H1 (cell line): ENCODE data around the gene TEF. TPM values are rescaled to one million over a fixed set of nuclear protein-coding genes. Genes with fewer than 3 reads are reported as not detected.
"Not testable (repeated sequence)": the region's sequence is repeated elsewhere in the genome, so short reads cannot be mapped to it uniquely, and the experiment has no call there.

ENCODE experiments used
- CTCF ChIA-PET: fragments of 300-600 bp; sonication (Branson Sonifier 250); formaldehyde crosslinking; loops from one replicate; lab custom pipeline; 2021; ENCODE audit not compliant: partially characterized antibody; lab: Charles Lee
- POLR2A ChIA-PET: fragments of 300-600 bp; sonication (Branson Sonifier 250); formaldehyde crosslinking; loops from one replicate; lab custom pipeline; 2021; ENCODE audit warnings: inconsistent platforms; ENCODE audit not compliant: partially characterized antibody; lab: Charles Lee
- DNase-seq, 2 experiments: peaks; one replicate each; pipeline versions ENCODE4 v3.0.0 to v3.0.0-alpha.2; 2010 to 2022; ENCODE audit warnings: low spot score in 2 of 2, low read depth in 1 of 2, mixed read lengths in 1 of 2
- FAIRE-seq: peaks from 2 replicates; lab custom pipeline; 2011; peaks lifted over from hg19 to GRCh38; lab: Jason Lieb, UNC
- H2AFZ ChIP-seq: 2 replicates; pipeline ENCODE4 v1.8.1; 2012; ENCODE audit warnings: low read length, inconsistent platforms
- H2AK5ac ChIP-seq: 2 replicates; pipeline ENCODE4 v1.6.1; 2013; ENCODE audit warnings: low read depth, low read length
- H2BK120ac ChIP-seq: replicated peaks from 2 replicates; pipeline ENCODE3; 2013; ENCODE audit warnings: low read depth, low read length, inconsistent platforms
- H2BK12ac ChIP-seq: 2 replicates; pipeline ENCODE4 v1.6.1; 2013; ENCODE audit warnings: low read depth, low read length
- H2BK15ac ChIP-seq: 2 replicates; pipeline ENCODE4 v1.6.1; 2013; ENCODE audit warnings: low read length
- H2BK20ac ChIP-seq: 2 replicates; pipeline ENCODE4 v1.6.1; 2013; ENCODE audit warnings: low read length
- H2BK5ac ChIP-seq: 2 replicates; pipeline ENCODE4 v1.6.1; 2013; ENCODE audit warnings: low read depth, low read length
- H3K14ac ChIP-seq: 2 replicates; pipeline ENCODE4 v1.6.1; 2013; ENCODE audit warnings: inconsistent platforms; ENCODE audit not compliant: insufficient read length
- H3K18ac ChIP-seq: 2 replicates; pipeline ENCODE4 v1.6.1; 2013; ENCODE audit warnings: low read length; ENCODE audit errors: extremely low read depth
- H3K23ac ChIP-seq: 2 replicates; pipeline ENCODE4 v1.6.1; 2013; ENCODE audit warnings: inconsistent platforms; ENCODE audit not compliant: insufficient read length
- H3K23me2 ChIP-seq: 2 replicates; pipeline ENCODE4 v1.6.1; 2013; ENCODE audit warnings: low read depth, low read length
- H3K27ac ChIP-seq: 2 replicates; pipeline ENCODE4 v1.6.1; 2011; ENCODE audit warnings: low read depth, low read length, inconsistent platforms
- H3K27me3 ChIP-seq, 4 experiments: replicated peaks in 1 of 4; 1 replicate in 1 of 4; 2 replicates in 3 of 4; pipeline versions ENCODE4 v1.6.1 to v1.8.1; 2011 to 2013; ENCODE audit warnings: low read length in 3 of 4, mild to moderate bottlenecking in 3 of 4, inconsistent platforms in 2 of 4, mixed read lengths in 2 of 4, moderate library complexity in 1 of 4; ENCODE audit not compliant: control insufficient read depth in 3 of 4, insufficient read depth in 3 of 4; ENCODE audit errors: extremely low read depth in 1 of 4
- H3K36me3 ChIP-seq, 4 experiments: 2 replicates each; pipeline versions ENCODE4 v1.6.1 to v1.8.1; 2011 to 2013; ENCODE audit warnings: mild to moderate bottlenecking in 4 of 4, low read length in 3 of 4, moderate library complexity in 2 of 4, control low read depth in 1 of 4, inconsistent platforms in 1 of 4; ENCODE audit not compliant: insufficient read depth in 4 of 4, control insufficient read depth in 2 of 4
- H3K4ac ChIP-seq: replicated peaks from 2 replicates; pipeline ENCODE3; 2013; ENCODE audit warnings: low read length, low read depth, mixed read lengths, inconsistent platforms; ENCODE audit not compliant: insufficient read length
- H3K4me1 ChIP-seq, 4 experiments: replicated peaks in 1 of 4; 1 replicate in 1 of 4; 2 replicates in 3 of 4; pipeline versions ENCODE4 v1.6.1 to v1.8.1; 2011 to 2013; ENCODE audit warnings: low read length in 3 of 4, inconsistent platforms in 2 of 4, mixed read lengths in 1 of 4; ENCODE audit not compliant: insufficient read depth in 4 of 4, control insufficient read depth in 3 of 4
- H3K4me2 ChIP-seq, 2 experiments: 2 replicates each; pipeline versions ENCODE4 v1.6.1 to v1.8.1; 2011 to 2013; ENCODE audit warnings: low read depth in 2 of 2, low read length in 2 of 2, control low read depth in 1 of 2, inconsistent platforms in 1 of 2, mild to moderate bottlenecking in 1 of 2; ENCODE audit not compliant: insufficient read depth in 1 of 2
- H3K4me3 ChIP-seq, 4 experiments: fragments of 200-600, 300-600 bp in 1 of 4; sonication (generic), shearing (Covaris generic), sonication (Bioruptor Twin) in 1 of 4; 2 replicates each; pipeline versions ENCODE4 v1.5.1 to v1.8.1; 2011 to 2016; ENCODE audit warnings: low read length in 4 of 4, low read depth in 3 of 4, control low read depth in 2 of 4, inconsistent platforms in 2 of 4, mild to moderate bottlenecking in 2 of 4, mixed read lengths in 1 of 4, moderate library complexity in 1 of 4; ENCODE audit not compliant: insufficient read depth in 2 of 4; ENCODE audit errors: extremely low read depth in 1 of 4
- H3K56ac ChIP-seq: replicated peaks from 2 replicates; pipeline ENCODE3; 2013; ENCODE audit warnings: low read depth, mild to moderate bottlenecking, mixed read lengths, low read length, inconsistent platforms; ENCODE audit not compliant: insufficient read length
- H3K79me1 ChIP-seq: 2 replicates; pipeline ENCODE4 v1.6.1; 2013; ENCODE audit warnings: low read depth, low read length, control low read depth
- H3K79me2 ChIP-seq, 2 experiments: 2 replicates each; pipeline versions ENCODE4 v1.6.1 to v1.8.1; 2012 to 2013; ENCODE audit warnings: low read length in 2 of 2, mild to moderate bottlenecking in 2 of 2, inconsistent platforms in 1 of 2; ENCODE audit not compliant: insufficient read depth in 2 of 2, control insufficient read depth in 1 of 2
- H3K9ac ChIP-seq, 4 experiments: replicated peaks in 1 of 4; 1 replicate in 1 of 4; 2 replicates in 3 of 4; pipeline versions ENCODE4 v1.6.1 to v1.8.1; 2011 to 2013; ENCODE audit warnings: low read depth in 3 of 4, low read length in 3 of 4, control low read depth in 2 of 4, mild to moderate bottlenecking in 2 of 4, moderate library complexity in 2 of 4, inconsistent platforms in 1 of 4; ENCODE audit errors: extremely low read depth in 1 of 4
- H3K9me3 ChIP-seq, 2 experiments: 2 replicates each; pipeline versions ENCODE4 v1.6.1 to v1.8.1; 2012 to 2013; ENCODE audit warnings: mild to moderate bottlenecking in 2 of 2, moderate library complexity in 2 of 2, control low read depth in 1 of 2, inconsistent platforms in 1 of 2, low read depth in 1 of 2, low read length in 1 of 2, mixed read lengths in 1 of 2; ENCODE audit not compliant: insufficient read depth in 2 of 2
- H4K20me1 ChIP-seq, 2 experiments: replicated peaks in 1 of 2; 2 replicates each; pipeline versions ENCODE3 to v1.8.1; 2011 to 2013; ENCODE audit warnings: inconsistent platforms in 2 of 2, low read length in 2 of 2, mild to moderate bottlenecking in 1 of 2; ENCODE audit not compliant: insufficient read depth in 2 of 2, control insufficient read depth in 1 of 2
- H4K5ac ChIP-seq: 2 replicates; pipeline ENCODE4 v1.6.1; 2013; ENCODE audit warnings: low read length, low read depth, mixed read lengths, inconsistent platforms; ENCODE audit not compliant: insufficient read length
- H4K8ac ChIP-seq: 2 replicates; pipeline ENCODE4 v1.8.0; 2013; ENCODE audit warnings: mild to moderate bottlenecking, moderate library complexity, low read length, inconsistent platforms; ENCODE audit not compliant: insufficient read depth; ENCODE audit errors: extremely low read depth
- H4K91ac ChIP-seq: replicated peaks from 2 replicates; pipeline ENCODE3; 2013; ENCODE audit warnings: low read length, mixed read lengths, inconsistent platforms; ENCODE audit not compliant: insufficient read length
- WGBS, 2 experiments: shearing (Covaris generic) in 1 of 2; methylation state at CpG; one replicate each; pipeline versions ENCODE4 v1.1.6 to v1.1.7; 2013 to 2015; ENCODE audit warnings: low lambda C conversion rate in 2 of 2, mixed read lengths in 2 of 2, inconsistent platforms in 1 of 2, low coverage in 1 of 2, missing lambda C conversion rate in 1 of 2; ENCODE audit not compliant: insufficient replicate concordance in 2 of 2, insufficient coverage in 1 of 2, insufficient read length in 1 of 2; ENCODE audit errors: extremely low coverage in 1 of 2, missing lambda C conversion rate in 1 of 2; 5-methylcytosine and 5-hydroxymethylcytosine counted together
- polyA plus RNA-seq, 7 experiments: library from polyadenylated mRNA; depleted of rRNA in 3 of 7; stranded (reverse) in 5 of 7; unstranded in 2 of 7; fragments of >200 nt in 5 of 7; fragments of 200-250 nt in 2 of 7; gene quantifications; 1 replicate in 5 of 7; 2 replicates in 1 of 7; 4 replicates in 1 of 7; pipeline versions ENCODE4 v1.2.1 to v1.2.3, GENCODE V29; 2011 to 2013; ENCODE audit warnings: missing spikeins in 2 of 7, mixed read lengths in 2 of 7
- total RNA-seq: library from RNA; stranded (reverse); fragmentation: NEBNext Ultra II Directional; extraction: Animal tissue kit (Norgen Biotek cat#: 25700); gene quantifications from 2 replicates; pipeline ENCODE4 v1.2.1, GENCODE V29; 2021

The TEF gene
- total and polyA plus RNA-seq, 2 of the 8 experiments (the other 6 are each of a cell fraction or from before 2014, with no cell fraction given) = 7.4 to 9.0 TPM

DNA sequence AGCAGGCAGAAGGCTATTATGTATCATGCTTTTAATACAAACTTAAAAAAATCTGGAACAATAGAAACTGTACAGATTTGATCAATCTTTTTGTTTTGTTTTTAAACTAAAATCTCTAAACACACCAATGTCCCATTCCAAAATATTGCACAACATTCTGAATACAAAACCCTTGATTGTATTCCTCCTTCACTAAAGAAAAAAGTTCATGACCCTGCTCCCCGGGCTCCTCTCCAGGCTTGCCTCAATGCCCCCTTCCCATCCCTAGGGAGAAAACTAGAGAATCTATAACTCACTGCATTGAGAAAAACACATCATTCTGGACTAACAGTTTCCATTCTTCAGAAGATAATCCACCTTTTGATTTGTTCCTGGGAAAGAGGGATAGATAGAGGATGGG, 51.7 kb downstream of the TEF start:
- FAIRE-seq, H3K9me3 ChIP-seq, H2AK5ac ChIP-seq, H4K91ac ChIP-seq, H2BK12ac ChIP-seq, H3K9ac ChIP-seq, H3K27ac ChIP-seq, H3K79me1 ChIP-seq, H2AFZ ChIP-seq, H3K56ac ChIP-seq, DNase-seq, H2BK15ac ChIP-seq, H3K4ac ChIP-seq, H3K4me1 ChIP-seq, H4K8ac ChIP-seq, H3K4me3 ChIP-seq, H3K23ac ChIP-seq, H3K27me3 ChIP-seq, H2BK5ac ChIP-seq, H3K4me2 ChIP-seq, H3K14ac ChIP-seq, H2BK20ac ChIP-seq, H4K5ac ChIP-seq, H3K23me2 ChIP-seq, H3K18ac ChIP-seq, H2BK120ac ChIP-seq: not testable (repeated sequence)
- ChIA-PET CTCF (interaction anchor here (1.1 kb wide), 1 partner anchor 15 kb away, joined by 4 read pairs; no protein-coding TSS in a partner anchor), POLR2A (interaction anchor here (0.7 kb wide), 1 partner anchor 11 kb away, joined by 3 read pairs; no protein-coding TSS in a partner anchor)
- peaks cover 13 to 26% of the 10 kb centered on the region in 2 experiments for H4K20me1 ChIP-seq
- peaks cover 0 to 28% of the 10 kb centered on the region in 2 experiments; a peak in 2 of 4 replicates for H3K79me2 ChIP-seq
- WGBS, 2 experiments = 92% methylated on average over 1 of the region's 1 CpG; no CpG with 5 or more reads in 1 of the 2 experiments
- H3K36me3 ChIP-seq = peaks cover 14 to 44% (median 28%) of the 10 kb centered on the region in 4 experiments
